Right renal pelvis (tissue), 4 donors: ENCODE results near the gene FERMT3. TPM values are rescaled to one million over a fixed set of nuclear protein-coding genes. Genes with fewer than 3 reads are reported as not detected.
A peak's percentile ranks its signal among the peaks of the same experiment; 100 is the strongest.

Experiments used
- DNase-seq, 4 donors: peaks; one replicate each; pipeline ENCODE4 v3.0.0-alpha.2; 2013; ENCODE audit warnings: low read depth in 4 of 4, low spot score in 3 of 4, missing footprints in 1 of 4
- polyA plus RNA-seq, 4 donors: library from polyadenylated mRNA; unstranded; fragments of 120-200 nt; gene quantifications; one replicate each; pipeline ENCODE4 v1.2.1, GENCODE V29; 2013; ENCODE audit not compliant: insufficient read length in 4 of 4

The FERMT3 gene
- polyA plus RNA-seq, 4 donors, result 5.0 to 9.2 (median 5.8) TPM

DNA sequence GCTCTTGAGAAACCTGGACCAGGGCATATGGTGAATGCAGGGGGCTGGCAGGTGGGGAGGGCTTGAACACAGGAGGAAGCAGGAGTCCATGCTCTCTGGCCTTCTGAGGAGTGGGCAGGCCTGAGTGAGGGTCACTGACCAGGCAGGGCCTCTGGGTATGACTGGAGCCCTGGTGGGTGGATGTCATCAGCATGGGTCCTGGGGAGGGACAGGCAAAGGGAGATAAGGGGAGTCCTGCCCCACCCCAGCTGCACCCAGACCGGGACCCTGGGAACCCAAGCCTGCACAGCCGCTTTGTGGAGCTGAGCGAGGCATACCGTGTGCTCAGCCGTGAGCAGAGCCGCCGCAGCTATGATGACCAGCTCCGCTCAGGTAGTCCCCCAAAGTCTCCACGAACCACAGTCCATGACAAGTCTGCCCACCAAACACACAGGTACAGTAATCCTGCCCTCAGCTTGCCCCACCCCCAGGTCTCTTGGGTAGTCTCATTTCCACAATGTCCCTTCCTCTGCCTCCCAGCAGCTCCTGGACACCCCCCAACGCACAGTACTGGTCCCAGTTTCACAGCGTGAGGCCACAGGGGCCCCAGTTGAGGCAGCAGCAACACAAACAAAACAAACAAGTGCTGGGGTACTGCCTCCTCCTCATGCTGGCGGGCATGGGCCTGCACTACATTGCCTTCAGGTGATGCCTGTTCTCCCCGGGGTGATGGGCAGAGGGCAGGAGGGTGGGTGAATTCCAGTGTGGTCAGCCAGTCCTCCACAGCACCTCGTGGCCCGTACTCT is 25.9 kb downstream of the FERMT3 start:
- no peak for DNase-seq

DNA sequence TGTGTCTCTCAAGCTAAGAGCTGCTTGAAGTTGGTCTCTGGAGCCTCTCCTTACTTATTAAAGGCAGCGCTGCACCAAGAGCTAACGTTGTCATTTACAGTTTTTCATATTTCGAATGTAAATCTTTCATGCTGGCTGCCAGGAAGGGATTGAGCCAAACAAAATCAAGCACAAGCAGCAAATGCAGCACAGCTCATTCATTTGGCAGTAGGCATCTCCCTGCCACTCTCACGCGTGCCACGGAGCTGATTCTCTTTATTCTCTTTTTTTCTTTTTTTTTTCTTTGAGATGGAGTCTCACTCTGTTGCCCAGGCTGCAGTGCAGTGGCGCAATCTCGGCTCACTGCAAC is 26.4 kb downstream of the FERMT3 start:
- no peak for DNase-seq

DNA sequence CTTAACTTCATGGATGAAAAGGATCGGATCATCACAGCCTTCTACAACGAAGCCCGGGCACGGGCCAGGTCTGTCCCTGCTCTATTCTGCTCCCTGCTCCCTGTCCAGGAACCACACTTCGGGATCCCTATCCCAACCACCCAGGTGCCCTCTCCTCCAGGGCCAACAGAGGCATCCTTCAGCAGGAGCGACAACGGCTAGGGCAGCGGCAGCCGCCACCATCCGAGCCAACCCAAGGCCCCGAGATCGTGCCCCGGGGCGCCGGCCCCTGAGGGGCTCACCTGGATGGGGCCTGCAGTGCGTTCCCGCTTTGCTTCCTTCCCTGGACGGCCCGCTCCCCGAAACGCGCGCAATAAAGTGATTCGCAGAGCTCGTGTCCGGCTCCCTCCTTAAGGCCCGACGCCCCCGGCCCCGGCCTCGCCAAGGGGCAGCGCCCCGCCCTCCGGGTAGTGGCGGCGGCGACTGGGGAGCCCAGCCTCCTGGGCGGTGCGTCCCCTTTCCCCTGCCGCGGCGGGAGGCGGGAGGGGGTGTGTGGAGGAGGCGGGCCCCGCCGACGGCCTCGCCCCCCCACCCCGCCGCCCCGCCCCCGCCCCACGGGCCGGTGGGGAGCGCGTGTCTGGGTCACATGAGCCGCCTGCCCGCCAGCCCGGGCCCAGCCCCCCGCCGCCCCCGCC is 27.5 kb downstream of the FERMT3 start, which contains the start of gene VEGFB:
TSS of gene VEGFB (plus strand) at position 672 of the 674 bp plus-strand sequence. CDS start 250 bp downstream, outside the sequence.
- no peak for DNase-seq

DNA sequence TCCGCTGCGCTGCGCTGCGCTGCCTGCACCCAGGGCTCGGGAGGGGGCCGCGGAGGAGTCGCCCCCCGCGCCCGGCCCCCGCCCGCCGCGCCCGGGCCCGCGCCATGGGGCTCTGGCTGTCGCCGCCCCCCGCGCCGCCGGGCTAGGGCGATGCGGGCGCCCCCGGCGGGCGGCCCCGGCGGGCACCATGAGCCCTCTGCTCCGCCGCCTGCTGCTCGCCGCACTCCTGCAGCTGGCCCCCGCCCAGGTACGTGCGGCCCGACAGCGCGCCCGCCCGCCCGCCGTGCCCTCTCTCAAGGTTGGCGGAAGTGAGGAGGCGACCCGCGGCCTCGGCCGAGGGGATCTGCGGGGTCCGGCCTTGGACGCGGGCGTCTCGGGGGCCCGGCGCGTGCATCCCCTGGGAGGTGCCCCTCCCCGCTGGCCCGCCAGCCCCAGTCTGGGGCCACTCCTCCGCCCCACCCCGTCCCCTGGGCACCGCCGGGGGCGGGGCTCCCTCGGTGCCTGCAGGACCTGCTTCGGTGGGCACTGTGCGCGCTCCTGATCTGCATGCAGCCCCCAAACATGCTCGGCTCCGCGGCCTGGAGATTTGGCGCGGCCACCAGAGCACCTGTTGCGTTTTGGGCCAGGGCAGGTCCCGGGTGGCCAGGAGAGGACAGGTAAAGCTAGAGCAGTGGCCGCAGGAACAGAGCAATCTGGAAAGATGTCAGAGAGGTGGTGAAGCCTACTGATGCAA is 28.3 kb downstream of the FERMT3 start:
- no peak for DNase-seq

DNA sequence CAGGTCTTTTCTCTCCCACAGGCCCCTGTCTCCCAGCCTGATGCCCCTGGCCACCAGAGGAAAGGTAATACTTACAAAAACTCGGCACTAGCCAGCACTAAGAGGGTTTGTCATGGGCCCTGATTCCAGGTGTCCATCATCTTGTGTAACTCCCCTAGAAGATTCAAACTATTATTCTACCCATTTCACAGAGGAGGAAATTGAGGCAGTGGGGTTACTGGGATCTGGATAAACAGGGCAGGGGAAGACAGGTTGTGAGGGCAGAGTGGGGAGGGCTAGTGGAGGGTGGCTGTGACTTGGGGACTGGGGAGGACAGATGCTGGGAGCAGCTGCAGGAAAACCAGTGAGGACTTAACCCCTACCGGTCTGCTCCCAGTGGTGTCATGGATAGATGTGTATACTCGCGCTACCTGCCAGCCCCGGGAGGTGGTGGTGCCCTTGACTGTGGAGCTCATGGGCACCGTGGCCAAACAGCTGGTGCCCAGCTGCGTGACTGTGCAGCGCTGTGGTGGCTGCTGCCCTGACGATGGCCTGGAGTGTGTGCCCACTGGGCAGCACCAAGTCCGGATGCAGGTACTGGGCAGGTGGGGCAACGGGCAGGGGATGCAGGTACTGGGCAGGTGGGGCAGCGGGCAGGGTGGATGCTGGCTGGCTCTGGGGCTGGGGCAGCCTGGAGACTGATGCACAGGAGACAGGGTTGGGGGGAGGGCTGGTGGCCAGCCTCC is 29.1 kb downstream of the FERMT3 start:
- no peak for DNase-seq

DNA sequence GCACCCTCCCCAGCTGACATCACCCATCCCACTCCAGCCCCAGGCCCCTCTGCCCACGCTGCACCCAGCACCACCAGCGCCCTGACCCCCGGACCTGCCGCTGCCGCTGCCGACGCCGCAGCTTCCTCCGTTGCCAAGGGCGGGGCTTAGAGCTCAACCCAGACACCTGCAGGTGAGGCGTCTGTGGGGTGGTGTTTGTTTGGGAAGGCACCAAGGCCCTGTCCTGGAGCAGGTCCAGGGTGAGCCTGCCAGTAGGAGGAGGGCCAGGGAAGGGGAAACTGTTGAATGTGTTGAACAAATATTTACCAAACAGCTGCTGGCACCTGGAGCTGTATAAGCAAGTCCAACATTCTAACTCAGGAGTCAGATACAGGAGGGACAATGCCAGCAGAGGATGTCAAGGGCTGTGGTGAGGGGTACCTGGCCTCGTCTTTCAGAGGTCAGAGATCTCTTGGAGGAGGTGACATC is 31.0 kb downstream of the FERMT3 start:
- no peak for DNase-seq

DNA sequence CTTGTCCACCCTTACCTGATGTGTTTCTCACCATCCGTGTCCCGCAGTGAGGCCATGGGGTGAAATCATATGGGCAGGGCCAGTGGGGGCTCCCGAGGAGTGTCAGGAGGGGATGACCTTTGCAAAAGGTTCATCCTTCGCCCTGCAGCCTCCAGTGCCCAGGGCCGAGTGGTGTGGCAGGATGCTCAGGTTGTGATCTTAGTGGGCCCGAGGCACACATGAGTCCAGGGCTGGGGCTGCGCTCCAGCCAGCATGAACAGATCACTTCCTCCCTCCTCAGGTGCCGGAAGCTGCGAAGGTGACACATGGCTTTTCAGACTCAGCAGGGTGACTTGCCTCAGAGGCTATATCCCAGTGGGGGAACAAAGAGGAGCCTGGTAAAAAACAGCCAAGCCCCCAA is 31.6 kb downstream of the FERMT3 start:
- DNase-seq, result no peak

DNA sequence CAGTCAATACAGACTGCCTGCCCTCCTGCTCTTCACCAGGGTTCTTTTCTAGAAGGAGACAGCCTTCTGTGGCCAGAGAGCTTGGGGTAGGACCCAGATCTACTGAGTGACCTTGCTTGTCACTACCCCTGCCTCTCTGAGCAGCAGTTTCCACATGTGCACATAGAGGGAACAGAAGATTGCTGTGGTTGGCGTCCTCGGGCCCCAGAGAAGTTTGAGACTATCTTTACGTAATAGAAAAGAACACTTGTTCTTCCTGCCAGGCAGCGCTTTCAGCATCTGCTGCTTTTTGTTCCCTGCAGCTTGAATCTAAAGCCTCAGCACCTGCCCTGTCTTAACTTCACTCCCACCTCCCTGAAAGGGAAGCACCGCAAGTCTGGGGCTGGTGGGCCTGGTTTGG is 32.5 kb downstream of the FERMT3 start:
- DNase-seq, result no peak

DNA sequence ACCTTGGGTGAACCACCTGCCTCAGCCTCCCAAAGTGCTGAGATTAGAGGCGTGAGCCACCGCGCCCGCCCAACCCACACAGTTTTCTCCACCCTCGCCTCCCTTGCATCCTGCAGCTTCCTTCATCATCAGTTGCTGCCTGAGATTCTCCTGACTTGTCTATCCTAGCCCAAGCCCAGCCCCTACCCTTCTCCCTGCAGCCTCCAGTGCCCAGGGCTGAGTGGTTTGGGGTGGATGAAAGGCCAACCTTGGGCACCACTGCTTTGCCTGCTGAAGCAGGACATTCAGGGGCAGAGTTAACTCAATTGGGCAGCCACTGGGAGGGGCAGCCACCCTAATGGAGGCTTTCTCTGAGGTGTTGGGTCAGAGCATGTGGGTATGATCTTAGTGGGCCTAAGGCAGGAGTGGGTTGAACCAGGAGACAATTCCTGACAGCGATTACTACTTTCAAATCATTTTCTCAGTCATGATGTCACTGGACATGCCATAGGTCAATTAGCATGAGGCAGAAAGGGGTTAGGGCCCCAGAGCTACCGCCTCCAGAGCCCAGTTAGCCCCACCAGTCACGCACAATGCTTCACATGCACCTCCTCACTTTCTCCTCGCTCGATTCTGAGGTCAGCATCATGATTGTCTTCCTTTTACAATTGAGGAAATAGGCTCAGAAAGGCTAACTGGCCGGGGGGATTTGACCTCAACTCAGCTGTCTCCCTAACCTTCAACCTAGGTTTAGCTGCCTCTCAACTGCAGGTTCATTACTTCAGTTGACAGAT is 33.3 kb downstream of the FERMT3 start:
- no peak for DNase-seq

DNA sequence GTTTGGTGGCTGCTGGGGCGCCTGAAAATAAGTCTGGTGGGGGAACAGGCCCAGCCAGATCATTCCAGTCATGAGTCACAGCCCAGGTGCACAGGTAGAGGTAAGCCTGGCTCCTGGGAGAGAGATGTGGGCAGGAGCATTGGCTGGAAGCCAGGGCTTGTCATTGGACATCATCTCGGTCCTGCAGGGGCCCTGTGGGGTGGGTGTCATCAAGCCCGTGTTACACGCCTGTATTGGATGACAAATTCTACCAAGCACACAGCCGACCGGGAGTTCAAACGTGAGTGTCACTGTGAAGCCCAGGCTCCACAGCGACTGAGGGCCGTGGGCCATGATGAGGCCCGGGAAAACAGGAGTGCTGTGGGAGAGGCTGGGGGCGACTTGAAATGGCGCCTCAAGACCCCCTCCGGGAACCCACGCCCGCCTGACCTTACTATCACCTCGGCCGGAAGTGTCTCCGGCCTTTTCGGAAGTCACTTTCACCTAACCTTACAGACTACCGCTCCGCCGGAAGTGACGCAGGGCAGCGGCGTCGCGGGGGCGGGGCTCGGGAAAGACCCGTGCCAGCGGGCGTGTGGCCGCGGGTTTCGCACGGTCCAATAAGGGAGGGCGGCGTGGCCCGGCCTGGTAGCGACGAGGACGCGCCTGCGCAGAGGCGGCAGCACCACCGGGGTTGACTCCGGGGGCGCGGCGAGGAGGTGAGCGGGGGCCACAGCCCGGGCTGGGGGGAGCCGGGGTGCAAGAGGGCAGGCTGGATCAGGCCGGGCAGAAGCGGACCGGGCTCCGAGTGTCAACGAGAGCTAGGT is 34.1 kb downstream of the FERMT3 start, which contains the start of gene FKBP2:
TSS of gene FKBP2 (plus strand) at position 661 of the 806 bp plus-strand sequence. CDS start 1,293 bp downstream, outside the sequence.
- peak; percentile 91 to 95 (median 92) for DNase-seq

DNA sequence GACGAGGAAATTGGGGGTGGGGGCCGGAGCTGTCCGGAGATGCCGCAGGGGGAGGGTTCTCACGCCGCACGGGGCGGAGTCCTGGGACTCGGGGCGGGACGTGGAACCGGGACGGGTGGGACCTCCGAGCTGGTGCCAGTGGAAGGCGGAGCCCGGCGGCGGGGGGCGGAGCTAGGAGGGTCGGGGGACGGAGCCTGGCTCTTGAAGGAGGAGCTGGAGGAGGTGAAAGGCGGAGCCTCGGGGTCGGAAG is 34.6 kb downstream of the FERMT3 start:
- DNase-seq, result peak; percentile 98 to 100 (median 98)

DNA sequence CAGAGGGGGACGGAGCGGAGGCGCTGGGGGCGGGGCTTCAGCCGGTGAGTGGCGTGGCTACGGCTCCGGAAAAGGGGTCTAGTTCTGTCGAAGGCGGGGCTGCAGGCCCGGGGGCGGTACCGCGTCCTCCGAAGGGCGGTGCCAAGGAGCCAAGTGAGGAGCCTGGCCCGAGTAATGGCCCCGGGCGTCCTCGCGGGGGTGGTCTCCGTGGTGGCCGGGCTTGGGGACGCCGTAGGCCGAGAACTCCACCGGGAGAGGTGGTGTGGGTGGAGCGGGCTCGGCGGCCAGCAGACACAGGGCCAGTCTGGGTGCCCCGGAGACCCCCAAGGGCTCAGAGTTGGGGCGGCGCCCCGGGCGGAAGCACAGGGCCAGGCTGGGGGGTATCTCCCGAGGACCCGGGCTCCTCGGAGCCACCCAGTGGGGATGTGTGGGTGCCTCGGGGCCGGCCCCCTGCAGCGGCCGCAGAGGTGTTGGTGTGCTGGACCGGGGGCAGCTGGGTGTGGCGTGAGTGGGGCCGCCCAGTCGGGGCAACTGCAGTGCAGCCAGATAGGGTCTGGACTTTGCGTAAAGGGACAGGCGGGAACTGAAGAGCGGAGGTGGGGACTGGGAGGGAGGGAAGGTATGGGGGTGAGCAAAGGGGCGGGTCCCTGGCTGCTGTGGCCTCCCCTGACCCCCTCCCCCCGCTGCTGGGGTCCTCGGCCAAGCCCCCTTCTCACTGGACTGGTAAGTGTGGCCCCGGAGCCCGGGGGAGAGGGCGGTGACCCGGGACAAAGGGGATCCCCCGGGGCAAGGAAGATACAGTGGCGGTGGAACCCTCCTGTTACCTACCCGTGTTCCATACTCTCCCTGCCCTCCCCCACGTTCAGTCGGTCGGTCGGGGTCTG is 35.2 kb downstream of the FERMT3 start:
- no peak for DNase-seq

DNA sequence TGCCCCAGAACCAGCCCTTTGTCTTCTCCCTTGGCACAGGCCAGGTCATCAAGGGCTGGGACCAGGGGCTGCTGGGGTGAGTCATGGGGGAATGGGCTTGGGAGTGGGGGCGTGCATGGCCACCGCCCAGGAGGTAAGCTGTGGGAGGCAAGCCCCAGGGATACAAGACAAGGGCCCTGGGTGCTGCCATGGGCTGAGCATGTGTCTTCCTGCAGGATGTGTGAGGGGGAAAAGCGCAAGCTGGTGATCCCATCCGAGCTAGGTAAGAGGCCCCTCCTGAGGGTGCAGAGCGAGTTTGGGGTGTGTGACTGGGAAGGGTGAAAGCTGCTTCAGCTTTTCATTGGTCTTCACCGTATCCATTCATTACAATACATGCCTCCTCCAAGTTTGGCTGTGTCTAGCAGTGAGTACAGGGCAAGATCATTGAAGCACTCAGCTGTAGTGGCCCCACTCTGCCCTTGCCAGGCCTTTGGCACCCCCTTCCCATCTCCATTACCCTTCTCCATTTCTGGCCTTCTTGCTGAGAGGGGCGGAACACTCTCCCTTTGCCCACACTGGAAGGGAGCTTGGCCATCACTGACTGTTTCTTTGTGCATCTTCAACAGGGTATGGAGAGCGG is 36.8 kb downstream of the FERMT3 start:
- DNase-seq, result no peak

DNA sequence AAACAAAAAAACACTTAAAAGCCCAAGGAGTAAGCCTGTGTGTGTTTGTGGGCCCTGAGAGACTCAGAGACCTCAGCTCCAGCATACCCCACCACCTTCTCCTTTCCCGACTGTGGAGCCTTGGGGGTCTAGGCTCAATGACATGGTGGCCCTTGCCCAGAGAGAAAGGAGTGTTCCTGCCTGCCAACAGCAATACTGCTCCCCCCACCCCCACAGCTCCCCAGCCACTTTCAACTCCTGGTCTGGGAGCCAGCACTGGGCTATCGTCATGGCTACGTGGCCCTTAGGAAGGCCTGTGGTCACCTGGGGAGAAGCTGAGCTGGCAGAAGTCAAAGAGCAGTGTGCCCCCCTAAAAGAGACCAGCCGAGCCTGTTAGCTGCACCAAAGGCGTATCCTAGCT is 37.6 kb downstream of the FERMT3 start:
- DNase-seq, result no peak

DNA sequence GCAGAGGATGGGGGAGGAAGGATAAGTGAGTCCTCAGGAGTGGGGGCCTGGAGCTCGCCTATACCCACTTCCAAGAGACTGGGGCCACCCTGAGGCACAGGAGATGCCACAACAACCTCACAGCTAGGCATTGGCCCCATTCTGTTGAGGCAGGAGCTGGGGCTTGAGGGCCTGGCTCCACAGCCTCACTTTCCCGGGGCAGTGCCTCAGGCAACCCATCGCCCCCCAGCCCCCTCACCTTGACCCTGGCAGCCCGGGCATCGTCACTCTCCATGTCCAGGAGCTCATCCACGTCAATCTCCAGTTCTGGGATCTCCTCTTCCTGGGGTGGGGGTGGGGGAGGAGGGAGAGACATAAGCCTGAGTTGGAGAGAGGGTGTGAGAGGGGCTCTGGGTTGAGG is 38.4 kb downstream of the FERMT3 start:
- DNase-seq, result no peak

DNA sequence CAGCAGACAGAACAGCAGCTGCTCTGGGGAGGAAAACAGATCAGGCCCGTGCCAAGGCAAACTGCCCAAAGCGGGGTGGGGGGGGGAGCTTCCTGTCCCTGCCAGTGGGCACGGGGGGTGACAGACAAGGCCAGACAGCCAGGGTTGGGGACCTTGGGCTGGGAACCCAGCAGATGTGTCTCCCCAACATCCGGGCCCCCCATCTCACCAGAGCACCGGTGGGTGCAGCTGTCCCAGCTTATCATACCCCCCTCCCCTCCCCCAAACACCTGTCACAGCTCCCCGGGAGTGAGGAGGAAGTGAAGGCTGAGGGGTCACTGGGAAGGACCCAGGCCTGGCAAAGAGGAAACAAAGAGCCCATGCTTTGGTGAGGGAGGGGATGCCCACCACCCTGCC is 38.9 kb downstream of the FERMT3 start:
- no peak for DNase-seq

DNA sequence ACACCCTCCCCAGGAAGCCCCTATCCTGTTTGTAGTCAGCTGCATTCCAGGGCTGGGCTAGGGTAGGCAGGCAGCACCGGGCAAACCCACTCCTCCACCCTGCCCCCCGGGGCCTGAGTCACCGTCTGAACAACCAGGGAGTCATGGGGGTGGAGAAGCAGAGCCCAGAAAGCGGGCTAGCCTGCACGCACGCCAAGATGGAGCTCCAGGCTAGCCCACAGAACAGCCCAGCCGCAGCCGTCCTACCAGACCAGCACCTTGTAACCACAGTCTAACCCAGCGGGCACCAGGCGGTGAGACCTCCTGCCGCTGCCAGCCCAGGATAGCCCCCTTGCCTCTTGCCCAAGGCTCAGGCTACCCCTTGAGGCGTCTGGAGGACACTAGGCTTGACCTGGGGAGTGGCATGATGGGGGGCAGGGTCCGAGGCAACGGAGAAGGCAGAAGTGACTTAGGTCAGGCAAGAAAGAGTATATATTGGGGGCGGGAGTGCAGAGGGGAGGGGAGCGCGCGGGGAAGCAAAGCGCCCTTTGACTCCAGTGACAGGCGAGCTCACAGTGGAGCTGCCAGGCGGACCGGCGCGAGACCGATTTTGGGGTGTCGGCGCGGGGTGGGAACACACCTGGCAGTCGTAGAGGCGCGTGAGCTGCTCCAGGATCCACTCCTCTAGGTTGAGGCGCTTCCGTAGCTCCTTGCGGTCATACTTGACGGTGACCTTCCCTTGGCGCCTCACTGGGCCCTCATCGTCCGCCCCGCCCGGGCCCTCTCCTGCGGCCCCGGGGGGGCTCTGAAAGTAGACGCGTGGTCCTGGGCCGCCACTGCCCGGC is 39.5 kb downstream of the FERMT3 start:
- DNase-seq, result no peak
